ENCODE measurements around the gene MGLL.

- TF ChIP-seq ZNF274 (IDR thresholded peaks at IDR 0.05; ENCODE audit: low read depth, low read length) (no peak), EZH2phosphoT487 (IDR thresholded peaks at IDR 0.05; ENCODE audit: borderline replicate concordance) (no peak), CTCF (IDR thresholded peaks at IDR 0.05 in 2 of 3, conservative IDR thresholded peaks at IDR 0.05 in 1 of 3; ENCODE audit: borderline replicate concordance in 1 of 3, insufficient read depth in 1 of 3, low read depth in 2 of 3, low read length in 2 of 3) (no peak), POLR2A (IDR thresholded peaks at IDR 0.05; ENCODE audit: borderline replicate concordance, extremely low read depth, insufficient read depth, insufficient read length) (no peak), YY1 (IDR thresholded peaks at IDR 0.05; ENCODE audit: extremely low read depth, insufficient replicate concordance, low read depth, low read length) (no peak), POLR2AphosphoS5 (IDR thresholded peaks at IDR 0.05; ENCODE audit: low read depth, low read length) (no peak), EGR1 (IDR thresholded peaks at IDR 0.05; ENCODE audit: low read depth) (no peak), FOSL1 (IDR thresholded peaks at IDR 0.05; ENCODE audit: low read depth) (no peak), ZBTB33 (IDR thresholded peaks at IDR 0.05; ENCODE audit: extremely low read depth, insufficient replicate concordance, low read length) (no peak), RAD21 (IDR thresholded peaks at IDR 0.05; ENCODE audit: low read depth) (no peak), ZFX (IDR thresholded peaks at IDR 0.05) (no peak), EZH2 (IDR thresholded peaks at IDR 0.05) (no peak), SP1 (IDR thresholded peaks at IDR 0.05; ENCODE audit: low read depth) (no peak)
These were observed 69.0 kb downstream of the MGLL start for GRCh38 chr3:127753338-127753737.
